Thyroid gland (tissue), 4 donors: ENCODE results near the gene ATXN7L2. TPM values are rescaled to one million over a fixed set of nuclear protein-coding genes. Genes with fewer than 3 reads are reported as not detected.

Source experiments
- DNase-seq, 2 donors: peaks; one replicate each; pipeline ENCODE4 v3.0.0-alpha.2; 2019
- H3K27ac ChIP-seq, 3 donors: fragments of 200-600 bp; sonication (generic); 1 replicate in 2 of 3; 2 replicates in 1 of 3; pipeline ENCODE4 v1.5.1; 2016 to 2019; ENCODE audit warnings: mild to moderate bottlenecking in 1 of 3, moderate library complexity in 1 of 3
- H3K27me3 ChIP-seq: fragments of 200-600 bp; sonication (generic); one replicate; pipeline ENCODE4 v1.5.1; 2019
- H3K36me3 ChIP-seq, 2 donors: fragments of 200-600 bp; sonication (generic); one replicate each; pipeline ENCODE4 v1.5.1; 2016 to 2019
- H3K4me1 ChIP-seq, 2 donors: fragments of 200-600 bp; sonication (generic); one replicate each; pipeline ENCODE4 v1.5.1; 2017 to 2019
- H3K4me3 ChIP-seq, 3 donors: fragments of 200-600 bp; sonication (generic); replicated peaks in 1 of 3; 1 replicate in 2 of 3; 2 replicates in 1 of 3; pipeline ENCODE4 v1.5.1; 2016; ENCODE audit warnings: mild to moderate bottlenecking in 1 of 3
- H3K9me3 ChIP-seq: fragments of 200-600 bp; sonication (generic); one replicate; pipeline ENCODE4 v1.5.1; 2017
- POLR2A ChIP-seq, 2 donors: fragments of 450-650 bp; IDR thresholded peaks; one replicate each; pipeline ENCODE4 v1.6.1; 2017; ENCODE audit warnings: antibody characterized with exemption in 2 of 2, mild to moderate bottlenecking in 2 of 2, moderate library complexity in 1 of 2
- WGBS, 2 donors: methylation state at CpG; one replicate each; pipeline ENCODE4 v1.1.5; 2017; 5-methylcytosine and 5-hydroxymethylcytosine counted together
- intact Hi-C: fragments of 100-400 bp; cut with DNase I; formaldehyde crosslinking; loops from one replicate; pipeline ENCODE4 v1.15.1; 2023
- total RNA-seq, 4 donors: library from RNA; depleted of rRNA; stranded (reverse); fragments of >200 nt; gene quantifications; one replicate each; pipeline ENCODE4 v1.2.3, GENCODE V29; 2016
- TF ChIP-seq, protein P1 (sequence below), 6 experiments: fragments of 200-600 bp in 3 of 6; fragments of 450-650 bp in 3 of 6; sonication (generic) in 3 of 6; IDR thresholded peaks; one replicate each; pipeline ENCODE4 v1.5.1; 2016 to 2019; ENCODE audit warnings: antibody characterized with exemption in 6 of 6, mild to moderate bottlenecking in 2 of 6, inconsistent platforms in 1 of 6, moderate library complexity in 1 of 6

Gene ATXN7L2
- total RNA-seq, 4 donors from 2014 or later: 5.8 to 11.7 (median 8.4) TPM

DNA sequence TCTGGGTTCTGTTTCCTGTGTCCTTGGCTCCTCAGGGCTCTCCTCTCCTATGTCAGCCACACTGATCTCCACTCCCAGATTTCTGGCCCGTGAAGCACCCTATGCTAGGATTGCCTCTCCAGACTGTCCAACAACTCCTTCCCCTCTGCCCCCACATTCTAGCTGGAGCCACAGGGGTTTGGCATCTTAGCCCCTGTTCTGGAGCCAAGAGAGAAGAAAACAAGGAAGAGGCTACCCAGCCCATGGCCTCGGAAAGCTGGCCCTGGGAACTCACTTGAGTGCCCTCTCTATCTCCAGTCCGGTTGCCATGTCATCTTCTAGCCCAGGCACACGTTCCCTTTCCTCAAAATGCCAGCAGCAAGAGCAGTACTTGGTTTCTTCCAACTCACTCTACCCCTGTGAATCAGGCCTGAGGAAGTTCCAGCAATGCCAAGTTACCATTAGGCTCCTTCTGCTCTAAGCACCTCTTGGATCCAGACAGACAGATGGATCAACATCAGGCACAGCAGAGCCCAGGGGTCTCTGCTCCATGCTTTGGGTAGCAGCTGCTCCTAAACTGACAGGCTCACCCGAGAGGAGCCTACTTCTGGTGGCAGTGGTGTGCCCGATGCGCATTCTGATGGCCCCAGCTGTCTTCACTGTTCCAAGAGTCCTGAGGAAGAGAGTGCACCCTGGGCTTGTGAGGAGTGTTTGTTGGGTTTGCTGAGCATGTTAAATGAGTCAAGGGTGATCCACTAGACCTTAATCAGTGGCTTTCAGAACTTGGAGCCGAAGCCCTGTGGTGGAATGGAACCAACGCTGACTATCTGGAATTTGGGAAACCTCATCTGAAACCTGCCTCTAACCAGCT lies 44.4 kb downstream of the ATXN7L2 start:
- Histone ChIP-seq H3K4me3 (no peak overlapping the region), H3K27me3 (no peaks in the 10 kb centered on the region), H3K9me3 (no peaks in the 10 kb centered on the region), H3K4me1 (peaks cover 4 to 6% of the 10 kb centered on the region in 2 donors), H3K27ac (no peak overlapping the region), H3K36me3 (no peaks in the 10 kb centered on the region)
- no peak for DNase-seq
- TF ChIP-seq, protein P1, sequence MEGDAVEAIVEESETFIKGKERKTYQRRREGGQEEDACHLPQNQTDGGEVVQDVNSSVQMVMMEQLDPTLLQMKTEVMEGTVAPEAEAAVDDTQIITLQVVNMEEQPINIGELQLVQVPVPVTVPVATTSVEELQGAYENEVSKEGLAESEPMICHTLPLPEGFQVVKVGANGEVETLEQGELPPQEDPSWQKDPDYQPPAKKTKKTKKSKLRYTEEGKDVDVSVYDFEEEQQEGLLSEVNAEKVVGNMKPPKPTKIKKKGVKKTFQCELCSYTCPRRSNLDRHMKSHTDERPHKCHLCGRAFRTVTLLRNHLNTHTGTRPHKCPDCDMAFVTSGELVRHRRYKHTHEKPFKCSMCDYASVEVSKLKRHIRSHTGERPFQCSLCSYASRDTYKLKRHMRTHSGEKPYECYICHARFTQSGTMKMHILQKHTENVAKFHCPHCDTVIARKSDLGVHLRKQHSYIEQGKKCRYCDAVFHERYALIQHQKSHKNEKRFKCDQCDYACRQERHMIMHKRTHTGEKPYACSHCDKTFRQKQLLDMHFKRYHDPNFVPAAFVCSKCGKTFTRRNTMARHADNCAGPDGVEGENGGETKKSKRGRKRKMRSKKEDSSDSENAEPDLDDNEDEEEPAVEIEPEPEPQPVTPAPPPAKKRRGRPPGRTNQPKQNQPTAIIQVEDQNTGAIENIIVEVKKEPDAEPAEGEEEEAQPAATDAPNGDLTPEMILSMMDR (IDR thresholded peaks at IDR 0.05): no peak
- TF ChIP-seq POLR2A (IDR thresholded peaks at IDR 0.05): no peak
- intact Hi-C loops: no loop called here
- WGBS, 2 donors: 87 to 88% methylated on average over 6 to 9 of the region's 9 CpGs

DNA sequence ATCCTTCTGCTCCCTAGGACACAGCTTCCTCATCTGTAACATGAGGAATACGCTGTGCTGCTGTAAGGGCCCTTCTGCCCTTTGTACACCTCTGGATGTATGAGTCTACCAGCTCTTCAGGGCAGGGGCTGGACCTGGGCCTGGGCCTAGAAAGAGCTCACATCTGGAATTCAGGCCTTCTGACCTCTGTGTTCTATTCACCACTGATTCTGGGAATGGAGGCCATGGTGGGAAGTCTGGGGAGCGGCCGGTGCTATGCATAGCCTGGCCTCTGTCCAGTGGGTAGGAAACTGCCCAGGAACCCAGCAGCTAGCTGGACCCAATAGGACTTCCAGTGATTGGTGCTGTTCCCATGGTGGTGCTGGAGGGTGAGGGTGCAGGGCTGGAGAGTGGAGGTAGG lies 45.0 kb downstream of the ATXN7L2 start:
- no peaks in the 10 kb centered on the region for H3K9me3 ChIP-seq
- TF ChIP-seq, protein P1 (IDR thresholded peaks at IDR 0.05): no peak
- TF ChIP-seq POLR2A (IDR thresholded peaks at IDR 0.05): no peak
- 92% methylated on average over 3 of the region's 3 CpGs; no CpG with 5 or more reads in 1 of the 2 donors for WGBS, 2 donors
- intact Hi-C loops: no loop called here
- H3K4me3 ChIP-seq: no peak overlapping the region
- H3K36me3 ChIP-seq: no peaks in the 10 kb centered on the region
- H3K4me1 ChIP-seq: peaks cover 4 to 6% of the 10 kb centered on the region in 2 donors
- DNase-seq: no peak
- H3K27me3 ChIP-seq: no peaks in the 10 kb centered on the region
- H3K27ac ChIP-seq: no peak overlapping the region

DNA sequence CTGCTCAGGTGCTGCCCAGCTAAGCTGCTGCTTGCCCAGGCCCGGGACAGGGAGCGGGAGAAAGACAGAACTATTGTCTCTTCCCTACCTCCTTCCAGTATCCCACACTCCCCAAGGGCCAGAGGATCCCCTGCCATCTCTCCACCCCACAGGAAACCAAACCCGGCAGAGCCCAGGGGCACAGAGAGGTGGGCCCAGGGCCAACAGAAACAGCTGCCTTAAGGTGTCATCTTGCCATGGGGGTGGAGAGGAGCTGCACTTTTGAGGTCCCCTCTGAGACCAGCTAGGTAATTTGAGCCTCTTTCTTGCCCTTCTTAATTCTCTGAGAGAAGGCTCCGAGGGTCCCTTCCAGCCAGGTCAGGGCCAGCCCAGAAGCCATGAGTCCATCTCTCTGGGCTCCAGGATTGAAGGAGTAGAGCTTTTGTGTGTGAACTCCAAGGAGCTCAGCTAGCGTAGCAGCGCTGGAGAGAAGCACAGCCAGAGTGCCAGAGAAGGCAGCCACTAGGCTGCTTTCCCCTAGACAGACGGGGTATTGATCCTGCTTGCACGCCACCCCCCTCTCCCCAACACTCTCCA lies 46.3 kb downstream of the ATXN7L2 start:
- peaks cover 4 to 6% of the 10 kb centered on the region in 2 donors for H3K4me1 ChIP-seq
- intact Hi-C loops: loop anchor here (2.0 to 10.0 kb wide), 3 partner anchors 37 to 265 kb away; partner anchors contain the start of gene PSMA5
- no peaks in the 10 kb centered on the region for H3K9me3 ChIP-seq
- WGBS, 2 donors: 42 to 62% methylated on average over 7 to 8 of the region's 8 CpGs
- no peak for DNase-seq
- no peaks in the 10 kb centered on the region for H3K36me3 ChIP-seq
- H3K4me3 ChIP-seq: no peak overlapping the region
- no peak overlapping the region for H3K27ac ChIP-seq
- TF ChIP-seq, protein P1 (IDR thresholded peaks at IDR 0.05): no peak
- TF ChIP-seq POLR2A (IDR thresholded peaks at IDR 0.05): no peak
- no peaks in the 10 kb centered on the region for H3K27me3 ChIP-seq

DNA sequence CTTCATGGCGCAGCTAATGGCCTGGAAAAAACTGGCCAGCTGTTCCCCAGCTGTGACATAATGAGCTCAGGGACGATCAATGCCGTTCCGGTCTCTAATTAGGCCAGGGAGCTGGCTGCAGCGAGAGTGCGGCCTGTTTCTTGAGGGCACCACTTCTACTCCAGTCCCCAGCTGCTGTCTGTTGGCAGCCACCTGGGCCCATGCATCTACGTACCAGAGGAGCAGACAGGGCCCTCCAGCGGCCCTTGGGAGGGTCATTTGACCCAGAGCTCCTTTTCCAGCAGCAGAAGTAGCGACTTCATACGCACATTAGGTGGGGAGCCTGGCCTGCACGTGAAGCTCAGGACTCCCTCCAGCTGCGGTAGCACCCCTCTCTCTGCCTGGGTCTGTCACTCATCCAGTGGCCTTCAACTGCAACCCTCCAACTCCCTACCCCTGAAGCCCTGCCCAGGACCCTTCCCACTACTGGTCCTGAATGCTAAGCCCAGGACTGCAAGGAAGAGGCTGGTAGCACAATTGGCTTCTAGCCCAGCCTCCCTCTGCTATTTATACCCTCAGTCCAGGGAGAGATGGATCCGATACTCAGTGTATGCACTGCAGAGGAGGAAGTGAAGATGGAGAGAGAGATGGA lies 46.9 kb downstream of the ATXN7L2 start:
- Histone ChIP-seq H3K27me3 (no peaks in the 10 kb centered on the region), H3K4me3 (no peak overlapping the region), H3K9me3 (no peaks in the 10 kb centered on the region), H3K36me3 (no peaks in the 10 kb centered on the region), H3K27ac (no peak overlapping the region), H3K4me1 (peaks cover 4 to 6% of the 10 kb centered on the region in 2 donors)
- DNase-seq: peak; percentile 38 to 58
- WGBS, 2 donors: 65 to 68% methylated on average over 10 to 13 of the region's 13 CpGs
- intact Hi-C loops: loop anchor here (2.0 to 10.0 kb wide), 3 partner anchors 38 to 266 kb away; partner anchors contain the start of gene PSMA5
- TF ChIP-seq, protein P1 (IDR thresholded peaks at IDR 0.05): no peak
- TF ChIP-seq POLR2A (IDR thresholded peaks at IDR 0.05): no peak
